K562 (cell line): ENCODE measurements around the gene ETV2. TPM values are rescaled to one million over a fixed set of nuclear protein-coding genes. Genes with fewer than 3 reads are reported as not detected.

Source experiments
- CBX3 ChIP-seq, 2 experiments: IDR thresholded peaks; 1 replicate in 1 of 2; 2 replicates in 1 of 2; pipeline ENCODE4 v1.6.1; 2012; ENCODE audit warnings: inconsistent platforms in 2 of 2, low read length in 2 of 2, borderline replicate concordance in 1 of 2, control low read depth in 1 of 2
- E2F1 ChIP-seq: sonication (generic); formaldehyde crosslinking; IDR thresholded peaks from 2 replicates; pipeline ENCODE4 v1.8.1; 2023; ENCODE audit warnings: mild to moderate bottlenecking, missing genetic modification reagents, moderate library complexity
- FOXM1 ChIP-seq, 2 experiments: fragments of 450-650 bp in 1 of 2; sonication (generic) in 1 of 2; formaldehyde crosslinking in 1 of 2; IDR thresholded peaks; 2 replicates each; pipeline versions ENCODE4 v1.6.1 to v1.9.0; 2017 to 2022; ENCODE audit warnings: low read depth in 2 of 2, mild to moderate bottlenecking in 2 of 2, missing genetic modification reagents in 1 of 2, moderate library complexity in 1 of 2
- HMGN3 ChIP-seq: IDR thresholded peaks from 2 replicates; pipeline ENCODE4 v1.6.1; 2011; ENCODE audit warnings: borderline replicate concordance, low read depth, mild to moderate bottlenecking, mixed read lengths, low read length; ENCODE audit not compliant: insufficient read length; ENCODE audit errors: extremely low read depth
- NR2C1 ChIP-seq, 2 experiments: fragments of 450-650 bp; IDR thresholded peaks; 2 replicates each; pipeline ENCODE4 v1.6.1; 2017; ENCODE audit warnings: mild to moderate bottlenecking in 2 of 2, antibody characterized with exemption in 1 of 2, inconsistent platforms in 1 of 2, missing compliant biosample characterization in 1 of 2, missing genetic modification characterization in 1 of 2
- PHB ChIP-seq: fragments of 250-450 bp; sonication (Bioruptor Pico); IDR thresholded peaks from 2 replicates; pipeline ENCODE4 v1.5.0; 2021
- POLR2A ChIP-seq: fragments of 450-650 bp; conservative IDR thresholded peaks from 2 replicates; pipeline ENCODE4 v1.6.1; 2016
- PURB ChIP-seq: sonication (generic); formaldehyde crosslinking; IDR thresholded peaks from 2 replicates; pipeline ENCODE4 v1.9.0; 2021; ENCODE audit warnings: low read depth, mild to moderate bottlenecking, missing genetic modification reagents
- RBM17 ChIP-seq: fragments of 200-400 bp; formaldehyde crosslinking; IDR thresholded peaks from 2 replicates; pipeline ENCODE4 v1.6.1; 2017; ENCODE audit warnings: low read depth, mild to moderate bottlenecking, low read length, borderline replicate concordance
- SPI1 ChIP-seq: IDR thresholded peaks from 2 replicates; pipeline ENCODE4 v1.6.1; 2011; ENCODE audit warnings: low read depth, low read length, control low read depth, borderline replicate concordance
- ZBTB40 ChIP-seq, 2 experiments: fragments of 450-650 bp in 1 of 2; sonication (generic) in 1 of 2; formaldehyde crosslinking in 1 of 2; IDR thresholded peaks; 2 replicates each; pipeline versions ENCODE4 v1.7.1 to v1.9.0; 2016 to 2022; ENCODE audit warnings: inconsistent platforms in 1 of 2, mild to moderate bottlenecking in 1 of 2, missing genetic modification reagents in 1 of 2
- ZNF398 ChIP-seq: fragments of 250-450 bp; sonication (Bioruptor Pico); IDR thresholded peaks from 2 replicates; pipeline ENCODE4 v1.8.0; 2021; ENCODE audit warnings: moderate library complexity, mild to moderate bottlenecking, inconsistent platforms
- polyA plus RNA-seq, 8 experiments: library from polyadenylated mRNA; depleted of rRNA in 4 of 8; stranded (reverse) in 5 of 8; unstranded in 3 of 8; fragments of >200 nt; fragmentation: Nextera tagmentation in 2 of 8; fragmentation: Illumina TruSeq in 1 of 8; extraction: Ambion mirVana in 2 of 8; extraction: Trizol in 1 of 8; gene quantifications; 2 replicates each; pipeline versions ENCODE4 v1.2.1 to v1.2.3, GENCODE V29; 2011 to 2014; ENCODE audit warnings: inconsistent platforms in 1 of 8, missing spikeins in 1 of 8
- total RNA-seq, 7 experiments: library from RNA; depleted of rRNA in 6 of 7; stranded (reverse); fragments of >200 nt in 6 of 7; fragmentation: Illumina TruSeq in 2 of 7; extraction: Trizol in 2 of 7; gene quantifications; 2 replicates each; pipeline versions ENCODE4 v1.2.1 to v1.2.3, GENCODE V29; 2011 to 2021; ENCODE audit warnings: low replicate concordance in 1 of 7

The ETV2 gene
- total and polyA plus RNA-seq, 9 of the 15 experiments (the other 6 are each of a cell fraction or from before 2014, with no cell fraction given) = 0.11 to 3.7 (median 0.55) TPM

GRCh38 chr19:35612559-35613321 lies 28.8 kb upstream of the ETV2 start, which contains the start of gene HAUS5 (continued):
- TF ChIP-seq ZNF398 (CRISPR knock-in tag) (no peak), E2F1 (CRISPR knock-in tag) (peak; percentile 95), CBX3 (IDR thresholded peaks at IDR 0.05; ENCODE audit: borderline replicate concordance in 1 of 2, low read length in 2 of 2) (0 out of 3 replicates have a peak, but pooled peaks of 1 of the 2 experiments have one; percentile 34), PHB (CRISPR knock-in tag) (0 out of 2 replicates have a peak, but pooled peaks have one; percentile 44), HMGN3 (peak; percentile 86), ZBTB40 (IDR thresholded peaks at IDR 0.05) (no peak), ZBTB40 (CRISPR knock-in tag; IDR thresholded peaks at IDR 0.05) (no peak), POLR2A (peak; percentile 84), SPI1 (no peak), FOXM1 (IDR thresholded peaks at IDR 0.05; ENCODE audit: low read depth) (no peak), FOXM1 (CRISPR knock-in tag; IDR thresholded peaks at IDR 0.05; ENCODE audit: low read depth) (no peak), PURB (no peak), RBM17 (no peak), NR2C1 (IDR thresholded peaks at IDR 0.05) (no peak), NR2C1 (tag; IDR thresholded peaks at IDR 0.05) (no peak)
